ENCODE results near the gene GABBR1. TPM values are rescaled to one million over a fixed set of nuclear protein-coding genes. Genes with fewer than 3 reads are reported as not detected.

The GABBR1 gene
- total RNA-seq, 4 donors from 2014 or later: 30.6 to 47.8 (median 40.6) TPM

DNA sequence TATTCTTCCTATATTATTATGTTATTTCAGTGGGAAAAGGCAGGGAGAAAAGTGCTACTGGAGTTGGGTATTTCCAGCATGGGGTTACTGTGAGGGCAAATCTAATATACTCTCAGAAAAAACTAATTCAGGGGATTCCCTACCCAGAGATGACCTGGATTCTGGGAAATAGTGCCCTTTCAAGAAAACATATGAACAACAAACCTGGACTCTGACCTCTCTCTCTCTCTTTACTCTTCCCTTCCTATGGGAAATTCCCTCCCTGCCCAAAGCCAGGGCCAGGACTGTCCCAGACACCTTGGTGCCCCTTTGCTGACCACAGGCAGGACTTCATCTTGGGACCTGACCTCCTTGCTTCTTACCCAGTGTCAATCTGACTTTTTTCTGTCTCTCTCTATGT is 71.9 kb downstream of the GABBR1 start:
- Histone ChIP-seq H3K36me3 (no peaks in the 10 kb centered on the region), H3K27ac (replicated peaks in 1 of 4) (no peak overlapping the region), H3K9me3 (no peaks in the 10 kb centered on the region), H3K4me1 (no peaks in the 10 kb centered on the region), H3K27me3 (peaks cover 0 to 59% (median 2%) of the 10 kb centered on the region in 4 donors), H3K4me3 (no peak overlapping the region)
- intact Hi-C loops (cut with DNase I): no loop called here
- TF ChIP-seq, protein P1, sequence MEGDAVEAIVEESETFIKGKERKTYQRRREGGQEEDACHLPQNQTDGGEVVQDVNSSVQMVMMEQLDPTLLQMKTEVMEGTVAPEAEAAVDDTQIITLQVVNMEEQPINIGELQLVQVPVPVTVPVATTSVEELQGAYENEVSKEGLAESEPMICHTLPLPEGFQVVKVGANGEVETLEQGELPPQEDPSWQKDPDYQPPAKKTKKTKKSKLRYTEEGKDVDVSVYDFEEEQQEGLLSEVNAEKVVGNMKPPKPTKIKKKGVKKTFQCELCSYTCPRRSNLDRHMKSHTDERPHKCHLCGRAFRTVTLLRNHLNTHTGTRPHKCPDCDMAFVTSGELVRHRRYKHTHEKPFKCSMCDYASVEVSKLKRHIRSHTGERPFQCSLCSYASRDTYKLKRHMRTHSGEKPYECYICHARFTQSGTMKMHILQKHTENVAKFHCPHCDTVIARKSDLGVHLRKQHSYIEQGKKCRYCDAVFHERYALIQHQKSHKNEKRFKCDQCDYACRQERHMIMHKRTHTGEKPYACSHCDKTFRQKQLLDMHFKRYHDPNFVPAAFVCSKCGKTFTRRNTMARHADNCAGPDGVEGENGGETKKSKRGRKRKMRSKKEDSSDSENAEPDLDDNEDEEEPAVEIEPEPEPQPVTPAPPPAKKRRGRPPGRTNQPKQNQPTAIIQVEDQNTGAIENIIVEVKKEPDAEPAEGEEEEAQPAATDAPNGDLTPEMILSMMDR (IDR thresholded peaks at IDR 0.05): no peak
- TF ChIP-seq POLR2AphosphoS5 (IDR thresholded peaks at IDR 0.05): no peak
- TF ChIP-seq POLR2A (IDR thresholded peaks at IDR 0.05; ENCODE audit: low read depth): no peak
- TF ChIP-seq EP300 (IDR thresholded peaks at IDR 0.05): no peak
- DNase-seq (ENCODE audit: extremely low spot score): no peak

DNA sequence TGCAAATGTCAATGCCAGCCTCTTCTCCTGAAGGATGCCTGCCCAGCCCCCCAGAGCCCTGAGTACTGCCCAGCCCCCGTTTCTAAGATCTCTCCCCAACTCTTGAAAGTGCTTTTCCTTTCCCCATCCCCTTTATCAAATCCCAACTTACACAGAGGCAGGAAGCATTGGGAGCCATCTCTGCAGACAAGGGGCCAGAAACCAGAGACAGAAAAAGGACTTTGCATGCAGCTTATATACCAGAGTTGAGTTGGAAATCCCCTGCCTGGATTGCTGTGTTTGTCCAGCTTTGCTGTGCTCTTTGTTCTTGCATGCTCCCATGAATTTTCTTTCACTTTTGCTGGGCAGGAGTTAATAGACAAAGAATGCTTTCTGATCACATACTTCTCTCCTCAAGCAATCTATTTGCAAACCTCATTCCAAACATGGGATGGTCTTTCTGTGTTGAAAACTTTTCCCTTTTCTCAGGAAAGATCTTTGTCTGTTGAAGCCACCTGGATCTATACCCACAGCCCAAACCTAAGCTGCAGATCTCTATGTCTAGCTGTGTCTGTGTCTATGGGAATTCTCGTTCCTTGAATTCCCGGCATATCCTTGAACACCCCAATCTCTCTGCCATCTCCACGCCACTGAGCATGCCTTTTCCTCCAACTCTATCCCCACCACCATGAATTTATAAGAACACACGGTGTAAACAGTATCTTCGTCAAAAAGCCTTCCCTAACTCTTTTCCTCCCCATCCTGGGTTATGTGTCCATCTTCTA is 73.3 kb downstream of the GABBR1 start, which contains the start of gene UBD:
Gene UBD, minus strand, starts transcription at position 209 of the 764 bp plus-strand sequence. Its CDS starts 31 bp downstream, at position 178.
- Histone ChIP-seq H3K4me1 (no peaks in the 10 kb centered on the region), H3K27ac (replicated peaks in 1 of 4) (no peak within 1 kb of the TSS), H3K36me3 (no peaks in the 10 kb centered on the region), H3K4me3 (no peak within 1 kb of the TSS), H3K9me3 (no peaks in the 10 kb centered on the region), H3K27me3 (peaks cover 0 to 65% (median 5%) of the 10 kb centered on the region in 4 donors)
- intact Hi-C loops (cut with DNase I): no loop called here
- peak; percentile 57 for DNase-seq (ENCODE audit: extremely low spot score)
- 77% methylated on average over 6 of the region's 6 CpGs for WGBS
- no peak for TF ChIP-seq POLR2AphosphoS5 (IDR thresholded peaks at IDR 0.05)
- no peak for TF ChIP-seq EP300 (IDR thresholded peaks at IDR 0.05)
- TF ChIP-seq POLR2A (IDR thresholded peaks at IDR 0.05; ENCODE audit: low read depth): no peak
- TF ChIP-seq, protein P1 (IDR thresholded peaks at IDR 0.05): no peak

DNA sequence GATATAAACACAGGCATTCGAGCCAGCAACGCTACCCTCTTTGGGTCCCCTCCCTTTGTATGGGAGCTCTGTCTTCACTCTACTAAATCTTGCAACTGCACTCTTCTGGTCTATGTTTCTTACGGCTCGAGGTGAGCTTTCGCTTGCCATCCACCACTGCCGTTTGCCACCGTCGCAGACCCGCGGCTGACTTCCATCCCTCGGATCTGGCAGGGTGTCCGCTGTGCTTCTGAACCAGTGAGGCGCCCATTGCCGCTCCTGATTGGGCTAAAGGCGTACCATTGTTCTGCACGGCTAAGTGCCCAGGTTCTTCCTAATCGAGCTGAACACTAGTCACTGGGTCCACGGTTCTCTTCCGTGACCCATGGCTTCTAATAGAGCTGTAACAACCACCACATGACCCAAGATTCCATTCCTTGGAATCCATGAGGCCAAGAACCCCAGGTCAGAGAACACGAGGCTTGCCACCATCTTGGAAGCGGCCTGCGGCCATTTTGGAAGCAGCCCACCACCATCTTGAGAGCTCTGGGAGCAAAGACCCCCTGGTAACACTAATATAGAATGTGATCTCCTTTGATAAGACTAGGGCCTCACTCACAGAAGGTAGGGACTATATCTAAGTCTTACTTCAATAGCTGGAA is 74.4 kb downstream of the GABBR1 start:
- no peak for TF ChIP-seq EP300 (IDR thresholded peaks at IDR 0.05)
- TF ChIP-seq, protein P1 (IDR thresholded peaks at IDR 0.05): no peak
- TF ChIP-seq POLR2AphosphoS5 (IDR thresholded peaks at IDR 0.05): no peak
- TF ChIP-seq POLR2A (IDR thresholded peaks at IDR 0.05; ENCODE audit: low read depth): no peak
- WGBS: 90% methylated on average over 22 of the region's 22 CpGs
- DNase-seq (ENCODE audit: extremely low spot score): peak; percentile 24
- Histone ChIP-seq H3K27me3 (peaks cover 0 to 69% (median 8%) of the 10 kb centered on the region in 4 donors), H3K27ac (replicated peaks in 1 of 4) (no peak overlapping the region), H3K36me3 (no peaks in the 10 kb centered on the region), H3K9me3 (no peaks in the 10 kb centered on the region), H3K4me1 (peaks cover 4 to 7% (median 7%) of the 10 kb centered on the region in 4 donors), H3K4me3 (no peak overlapping the region)
- intact Hi-C loops (cut with DNase I): no loop called here

DNA sequence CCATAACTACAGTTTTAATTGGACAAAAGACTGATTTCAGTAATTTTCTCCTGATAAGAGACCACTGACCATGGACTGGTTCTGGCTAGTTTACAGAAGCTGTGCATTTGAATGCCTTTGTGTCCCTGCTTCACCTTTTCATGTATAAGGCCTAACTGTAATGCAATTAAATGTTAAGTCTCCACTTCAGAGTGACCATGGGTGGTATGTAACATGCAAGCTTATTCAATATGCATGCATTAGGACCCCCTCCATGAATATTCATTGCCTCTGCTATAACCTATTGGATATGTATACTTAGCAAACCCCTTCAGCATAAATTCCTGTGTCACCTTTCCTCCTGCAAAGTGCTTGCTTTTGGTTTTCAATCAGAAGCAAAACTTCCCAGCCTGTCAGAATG is 75.7 kb downstream of the GABBR1 start:
- TF ChIP-seq POLR2AphosphoS5 (IDR thresholded peaks at IDR 0.05) (no peak), POLR2A (IDR thresholded peaks at IDR 0.05; ENCODE audit: low read depth) (no peak), EP300 (IDR thresholded peaks at IDR 0.05) (no peak)
- TF ChIP-seq, protein P1 (IDR thresholded peaks at IDR 0.05): no peak
- Histone ChIP-seq H3K4me1 (peaks cover 12 to 18% (median 17%) of the 10 kb centered on the region in 4 donors), H3K4me3 (no peak overlapping the region), H3K27me3 (peaks cover 0 to 76% (median 8%) of the 10 kb centered on the region in 4 donors), H3K36me3 (no peaks in the 10 kb centered on the region), H3K27ac (replicated peaks in 1 of 4) (no peak overlapping the region), H3K9me3 (no peaks in the 10 kb centered on the region)
- intact Hi-C loops (cut with DNase I): no loop called here
- peak; percentile 45 for DNase-seq (ENCODE audit: extremely low spot score)

Measured in esophagus muscularis mucosa (tissue), 4 donors.